ENCODE results near the gene SEL1L2.

SEL1L2 gene

GRCh38 chr20:13858871-13859270 lies 131.5 kb downstream of the SEL1L2 start:
- no peak for DNase-seq

- DNase-seq: no peak
Observed at GRCh38 chr20:13858439-13858838, 132.0 kb downstream of the SEL1L2 start.

- no peak for DNase-seq
Observed at GRCh38 chr20:13857961-13858360, 132.5 kb downstream of the SEL1L2 start.

GRCh38 chr20:13857304-13857703 lies 133.1 kb downstream of the SEL1L2 start:
- no peak for DNase-seq

GRCh38 chr20:13856354-13856753 lies 134.1 kb downstream of the SEL1L2 start:
- DNase-seq: no peak

- no peak for DNase-seq
Observed at GRCh38 chr20:13855613-13856012, 134.8 kb downstream of the SEL1L2 start.

- DNase-seq: no peak
Observed at GRCh38 chr20:13852306-13852705, 138.1 kb downstream of the SEL1L2 start.

- no peak for DNase-seq
Observed at GRCh38 chr20:13851279-13851678, 139.1 kb downstream of the SEL1L2 start.

- DNase-seq: no peak
Observed at GRCh38 chr20:13844296-13844695, 146.1 kb downstream of the SEL1L2 start.

- no peak for DNase-seq
Observed at GRCh38 chr20:13841206-13841605, 149.2 kb downstream of the SEL1L2 start.

- no peak for DNase-seq
Observed at GRCh38 chr20:13840093-13840465, 150.3 kb downstream of the SEL1L2 start.

- DNase-seq: no peak
Observed at GRCh38 chr20:13839421-13840092, 150.9 kb downstream of the SEL1L2 start.

- DNase-seq: no peak
Observed at GRCh38 chr20:13838664-13839063, 151.8 kb downstream of the SEL1L2 start.

GRCh38 chr20:13831476-13831875 lies 158.9 kb downstream of the SEL1L2 start:
- DNase-seq: no peak

- DNase-seq: no peak
Observed at GRCh38 chr20:13825465-13825864, 164.9 kb downstream of the SEL1L2 start.

- no peak for DNase-seq
Observed at GRCh38 chr20:13824459-13824858, 166.0 kb downstream of the SEL1L2 start.

GRCh38 chr20:13822459-13822858 lies 168.0 kb downstream of the SEL1L2 start:
- DNase-seq: no peak

- DNase-seq: no peak
Observed at GRCh38 chr20:13821876-13822275, 168.5 kb downstream of the SEL1L2 start.

GRCh38 chr20:13819885-13820645 lies 170.3 kb downstream of the SEL1L2 start:
- peak; percentile 17 for DNase-seq

- no peak for DNase-seq
Observed at GRCh38 chr20:13817342-13817741, 173.1 kb downstream of the SEL1L2 start.

GRCh38 chr20:13816757-13817156 lies 173.7 kb downstream of the SEL1L2 start:
- no peak for DNase-seq

GRCh38 chr20:13814672-13815071 lies 175.7 kb downstream of the SEL1L2 start:
- DNase-seq: no peak

GRCh38 chr20:13813910-13814309 lies 176.5 kb downstream of the SEL1L2 start:
- no peak for DNase-seq

- no peak for DNase-seq
Observed at GRCh38 chr20:13810446-13810845, 180.0 kb downstream of the SEL1L2 start.

GRCh38 chr20:13809855-13810254 lies 180.6 kb downstream of the SEL1L2 start:
- peak; percentile 70 for DNase-seq

Data from NCI-H187 treated with DMSO at 0.1 percent for 48 hours (cell line).